Lower leg skin (tissue), 3 donors: Measurements from ENCODE around the gene KCNIP2.

Experiments
- POLR2A ChIP-seq, 2 donors: fragments of 450-650 bp; IDR thresholded peaks; one replicate each; pipeline ENCODE4 v1.6.1; 2016 to 2017; ENCODE audit warnings: antibody characterized with exemption in 2 of 2, mild to moderate bottlenecking in 1 of 2, moderate library complexity in 1 of 2
- TF ChIP-seq, protein P1 (sequence below), 3 donors: fragments of 450-650 bp; IDR thresholded peaks; one replicate each; pipeline ENCODE4 v1.5.1; 2016; ENCODE audit warnings: antibody characterized with exemption in 3 of 3, mild to moderate bottlenecking in 3 of 3, moderate library complexity in 2 of 3

DNA sequence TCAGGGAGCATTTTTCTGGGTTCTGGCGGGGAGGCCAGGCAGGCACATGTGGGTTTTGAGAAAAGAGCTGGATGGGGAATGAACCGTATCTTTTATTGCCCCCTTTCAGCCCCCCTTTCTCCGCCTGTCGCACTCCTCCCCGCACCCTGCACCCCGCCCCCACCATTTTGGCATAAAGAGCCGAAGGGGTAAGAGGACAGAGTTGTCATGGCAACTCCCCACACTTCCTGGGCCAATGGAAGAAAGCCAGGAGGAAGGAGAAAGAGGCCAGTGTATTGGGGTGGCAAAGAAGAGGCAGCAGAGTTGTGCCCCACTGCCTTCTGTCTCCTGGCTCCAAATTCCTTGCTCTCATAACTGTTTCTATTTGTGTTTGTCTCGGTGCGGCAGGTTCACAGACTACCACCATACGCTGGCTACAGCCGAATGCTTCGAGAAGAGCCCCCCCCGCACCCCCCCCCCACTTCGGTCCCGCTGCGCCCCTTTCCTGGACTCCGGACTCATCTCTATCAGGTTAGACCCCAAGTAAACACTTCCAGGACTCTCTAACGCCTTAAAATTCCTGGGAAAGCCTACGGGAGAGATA lies 3.4 kb downstream of the KCNIP2 start:
- no peak for TF ChIP-seq POLR2A (IDR thresholded peaks at IDR 0.05)
- TF ChIP-seq, protein P1, sequence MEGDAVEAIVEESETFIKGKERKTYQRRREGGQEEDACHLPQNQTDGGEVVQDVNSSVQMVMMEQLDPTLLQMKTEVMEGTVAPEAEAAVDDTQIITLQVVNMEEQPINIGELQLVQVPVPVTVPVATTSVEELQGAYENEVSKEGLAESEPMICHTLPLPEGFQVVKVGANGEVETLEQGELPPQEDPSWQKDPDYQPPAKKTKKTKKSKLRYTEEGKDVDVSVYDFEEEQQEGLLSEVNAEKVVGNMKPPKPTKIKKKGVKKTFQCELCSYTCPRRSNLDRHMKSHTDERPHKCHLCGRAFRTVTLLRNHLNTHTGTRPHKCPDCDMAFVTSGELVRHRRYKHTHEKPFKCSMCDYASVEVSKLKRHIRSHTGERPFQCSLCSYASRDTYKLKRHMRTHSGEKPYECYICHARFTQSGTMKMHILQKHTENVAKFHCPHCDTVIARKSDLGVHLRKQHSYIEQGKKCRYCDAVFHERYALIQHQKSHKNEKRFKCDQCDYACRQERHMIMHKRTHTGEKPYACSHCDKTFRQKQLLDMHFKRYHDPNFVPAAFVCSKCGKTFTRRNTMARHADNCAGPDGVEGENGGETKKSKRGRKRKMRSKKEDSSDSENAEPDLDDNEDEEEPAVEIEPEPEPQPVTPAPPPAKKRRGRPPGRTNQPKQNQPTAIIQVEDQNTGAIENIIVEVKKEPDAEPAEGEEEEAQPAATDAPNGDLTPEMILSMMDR (IDR thresholded peaks at IDR 0.05) = no peak
